GM10847 (cell line): ENCODE results near the gene GMPS.

Experiments used
- POLR2A ChIP-seq: IDR thresholded peaks from 2 replicates; pipeline ENCODE4 v1.6.1; 2011; ENCODE audit not compliant: insufficient read length; ENCODE audit errors: extremely low read depth

The GMPS gene

DNA sequence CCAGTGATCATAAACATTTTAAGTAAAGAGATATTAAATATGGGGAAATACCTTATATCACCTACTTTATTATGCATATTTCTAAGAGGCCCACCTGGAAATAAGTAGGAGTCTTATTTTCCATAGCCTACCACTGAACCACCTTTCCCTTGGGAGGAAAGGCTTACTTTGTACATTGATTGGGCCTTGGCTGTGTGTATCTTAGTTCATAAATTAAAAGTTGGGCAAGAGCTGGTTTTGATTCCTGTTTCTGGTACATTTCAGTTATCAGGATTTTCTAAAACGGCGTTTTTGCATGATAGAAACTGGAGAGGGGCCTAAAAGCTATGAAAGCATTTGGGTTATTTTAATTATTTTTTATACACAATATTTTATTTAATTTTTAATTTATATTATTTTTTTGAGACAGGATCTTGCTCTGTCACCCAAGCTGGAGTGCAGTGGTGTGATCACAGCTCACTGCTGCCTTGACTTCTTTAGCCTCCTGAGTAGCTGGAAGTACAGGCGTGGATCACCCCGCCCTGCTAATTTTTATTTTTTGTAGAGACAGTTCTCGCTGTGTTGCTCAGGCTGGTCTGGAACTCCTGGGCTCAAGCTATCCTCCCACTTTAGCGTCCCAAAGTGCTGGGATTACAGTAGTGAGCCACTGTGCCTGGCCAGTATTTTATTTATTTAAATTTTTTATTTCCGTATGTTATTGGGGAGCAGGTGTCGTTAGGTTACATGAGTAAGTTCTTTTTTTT, 2.6 kb downstream of the GMPS start:
- TF ChIP-seq POLR2A, result no peak

DNA sequence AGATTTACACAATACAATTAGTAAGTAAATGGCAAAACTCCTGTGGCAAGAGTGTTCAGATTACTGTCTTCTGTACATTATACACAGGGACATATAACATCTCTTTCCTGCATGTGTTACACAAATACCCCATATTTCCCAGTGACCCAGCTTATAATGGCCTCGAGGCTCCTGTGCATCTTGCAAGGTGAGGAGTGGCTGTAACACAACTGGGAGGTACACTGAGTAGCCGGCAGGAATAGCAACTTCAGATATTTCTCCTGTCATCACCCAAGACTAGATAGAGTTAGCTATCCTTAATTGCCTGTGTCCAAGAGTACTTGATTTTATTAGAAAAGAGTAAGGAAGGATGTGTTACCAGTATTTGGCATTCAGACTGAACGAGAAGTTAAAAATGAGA, 5.6 kb downstream of the GMPS start:
- TF ChIP-seq POLR2A, result no peak

DNA sequence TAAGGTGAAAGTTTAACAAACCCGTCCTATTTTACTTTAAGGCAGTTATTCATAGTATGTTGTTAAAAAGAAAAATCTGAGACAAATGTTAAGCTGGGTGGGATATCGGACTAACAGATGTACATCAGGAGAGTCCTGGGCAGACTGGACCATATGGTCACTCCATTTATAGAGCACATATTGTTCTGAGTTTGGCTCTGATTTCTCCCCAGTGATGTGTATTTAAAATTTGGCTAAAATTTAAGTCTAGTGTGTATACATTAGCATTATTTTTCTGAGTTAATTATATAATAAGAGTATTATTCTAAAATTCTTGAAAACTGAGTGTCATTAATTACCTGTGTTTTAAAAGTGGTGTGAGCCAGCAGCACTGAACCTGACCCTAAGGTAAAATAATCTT, 6.1 kb downstream of the GMPS start:
- no peak for TF ChIP-seq POLR2A

DNA sequence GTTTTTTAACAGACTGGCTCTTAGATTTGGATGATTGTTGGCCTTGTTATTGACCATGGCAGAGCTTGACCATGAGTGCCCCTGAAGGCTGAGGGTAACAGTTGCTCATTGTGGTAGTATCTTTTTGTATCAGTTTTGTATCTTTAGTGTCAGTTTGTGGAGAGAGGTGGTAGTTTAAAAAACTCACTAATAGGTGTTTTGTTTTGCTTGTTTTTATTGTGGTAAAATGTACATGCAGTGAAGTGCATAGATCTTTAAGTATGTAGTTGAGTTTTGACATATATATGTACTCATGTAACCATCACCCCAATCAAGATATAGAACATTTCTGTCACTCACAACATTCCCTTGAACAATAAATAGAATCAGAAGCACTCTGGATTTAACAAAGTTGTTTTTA, 9.8 kb downstream of the GMPS start:
- TF ChIP-seq POLR2A, result no peak

- TF ChIP-seq POLR2A, result no peak
Measured at GRCh38 chr3:155884292-155884691, 13.8 kb downstream of the GMPS start.

GRCh38 chr3:155885292-155885691, 14.8 kb downstream of the GMPS start:
- no peak for TF ChIP-seq POLR2A

DNA sequence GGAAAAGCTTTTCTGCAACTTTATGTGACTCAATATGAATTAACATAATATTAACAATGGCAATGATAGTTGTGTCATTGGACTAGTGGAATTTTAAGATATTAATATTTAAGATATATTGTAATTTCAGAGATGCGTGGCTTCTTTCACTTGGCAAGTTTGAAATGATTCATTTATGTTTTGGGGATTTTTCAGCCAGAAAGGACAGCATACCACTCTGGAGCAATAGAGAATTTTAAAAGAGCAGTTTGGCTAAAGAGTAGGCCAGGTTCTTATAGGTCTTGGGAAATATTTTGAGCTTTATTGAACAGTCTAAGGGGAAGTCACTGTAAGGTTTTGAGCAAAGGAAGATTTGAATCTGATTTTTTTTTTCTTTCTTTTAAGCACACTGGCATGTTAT, 16.5 kb downstream of the GMPS start:
- TF ChIP-seq POLR2A, result no peak

DNA sequence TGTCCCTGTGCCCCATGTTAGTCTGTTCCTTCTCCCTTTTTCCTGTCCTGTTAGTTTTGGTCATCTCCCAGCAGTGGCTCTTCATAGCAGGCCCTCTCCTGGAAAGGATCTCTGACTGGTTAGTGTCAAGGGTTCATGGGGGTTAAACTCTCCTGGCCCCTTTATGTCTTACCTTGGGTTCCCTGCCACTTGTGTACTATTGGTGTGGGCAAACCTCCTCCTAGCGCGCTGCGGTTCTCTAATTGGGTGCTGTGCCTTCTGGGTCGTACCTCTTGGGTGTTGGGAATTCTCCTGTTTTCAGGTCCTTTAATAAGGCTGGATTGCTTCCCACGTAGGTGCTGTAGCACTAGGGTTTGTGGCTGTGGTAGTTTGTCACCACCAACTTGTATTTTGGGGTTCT, 18.8 kb downstream of the GMPS start:
- TF ChIP-seq POLR2A, result no peak

GRCh38 chr3:155889952-155890351, 19.5 kb downstream of the GMPS start:
- TF ChIP-seq POLR2A, result no peak

DNA sequence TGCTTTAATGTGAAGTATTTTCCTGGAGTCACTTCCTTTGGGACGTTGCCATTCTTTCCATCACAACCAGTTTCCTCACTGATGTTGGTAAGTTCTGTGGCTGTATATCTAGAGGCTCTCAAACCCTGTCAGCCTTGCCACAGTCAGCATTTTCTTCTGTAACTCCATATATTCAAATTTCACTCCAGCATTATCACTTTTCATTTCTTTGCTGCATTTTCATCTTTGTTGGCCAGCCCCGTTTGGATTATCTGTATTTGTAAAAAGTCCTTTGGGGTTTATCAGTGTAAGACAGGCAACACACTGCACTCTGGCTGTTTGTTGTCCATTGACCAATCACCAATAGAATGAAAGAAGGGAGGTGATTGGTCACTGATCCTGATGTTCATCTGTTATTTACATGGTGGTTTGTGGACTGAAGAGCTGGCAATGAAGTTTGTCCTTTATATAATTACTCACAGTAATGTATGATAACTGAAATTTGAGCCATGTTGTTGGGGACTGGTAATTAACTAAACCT, 20.3 kb downstream of the GMPS start:
- no peak for TF ChIP-seq POLR2A

- TF ChIP-seq POLR2A, result no peak
Measured at GRCh38 chr3:155891321-155891720, 20.9 kb downstream of the GMPS start.

GRCh38 chr3:155895379-155895900, 25.0 kb downstream of the GMPS start:
- TF ChIP-seq POLR2A, result no peak

DNA sequence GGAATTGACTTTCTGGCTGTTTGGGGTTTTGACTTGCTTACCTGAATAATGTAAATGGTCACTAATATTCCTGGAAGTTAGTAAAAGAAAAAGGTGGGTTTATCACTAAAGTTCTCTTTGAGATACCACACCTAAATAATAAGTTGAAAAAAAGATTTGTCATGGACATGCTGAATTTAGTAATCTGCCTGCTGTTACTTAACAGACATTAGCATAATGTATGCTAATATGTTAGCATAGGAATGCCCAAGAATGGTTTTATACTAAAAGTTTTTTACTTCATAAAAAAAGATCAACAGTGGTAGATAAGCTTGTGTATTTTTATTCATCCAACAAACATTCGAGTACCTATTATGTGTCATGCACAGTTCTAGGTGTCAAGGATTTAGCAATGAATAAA, 36.5 kb downstream of the GMPS start:
- TF ChIP-seq POLR2A, result no peak

DNA sequence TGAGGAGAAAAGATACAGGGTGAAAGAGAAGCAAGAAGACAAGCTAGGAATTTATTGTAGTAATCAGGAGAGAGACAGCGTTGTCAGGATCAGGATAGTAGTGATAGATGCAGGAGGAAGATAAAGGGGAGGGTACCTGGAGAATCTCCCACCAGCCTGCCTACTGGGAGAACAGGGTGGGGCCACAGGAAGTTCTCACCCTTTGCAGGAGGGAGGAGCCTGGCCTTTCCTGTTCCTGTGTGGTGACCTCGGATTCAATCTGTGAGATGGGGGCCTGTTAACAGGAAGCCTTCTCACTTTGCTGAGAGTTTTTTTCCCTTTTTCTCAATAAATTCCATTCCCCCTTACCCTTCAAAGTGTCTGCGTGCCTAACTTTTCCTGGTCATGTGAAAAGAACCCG, 37.6 kb downstream of the GMPS start:
- TF ChIP-seq POLR2A, result no peak

DNA sequence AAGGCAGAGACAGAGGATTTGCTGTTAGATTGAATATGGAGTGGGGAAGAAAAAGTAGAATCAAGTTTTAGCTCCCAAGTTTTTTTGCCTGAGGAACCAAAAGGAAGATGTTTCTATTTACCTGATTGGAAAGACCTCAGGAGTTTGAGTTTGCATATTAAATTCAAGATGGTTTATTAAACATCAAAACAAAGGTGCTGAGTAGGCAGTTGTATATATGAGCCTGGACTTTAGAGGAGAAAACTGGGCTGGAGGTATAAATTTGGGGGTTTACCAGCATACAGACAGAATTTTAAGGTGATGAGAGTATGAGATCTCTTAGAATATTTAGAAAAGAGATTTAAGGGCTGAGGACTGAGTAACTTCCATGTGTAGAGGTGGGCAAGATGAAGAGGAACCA, 38.2 kb downstream of the GMPS start:
- TF ChIP-seq POLR2A, result no peak

GRCh38 chr3:155912090-155912489, 41.6 kb downstream of the GMPS start:
- no peak for TF ChIP-seq POLR2A
